Esophagus squamous epithelium (tissue), 5 donors: ENCODE results near the gene BTBD3. TPM values are rescaled to one million over a fixed set of nuclear protein-coding genes. Genes with fewer than 3 reads are reported as not detected.

Experiments
- DNase-seq: peaks from one replicate; lab custom pipeline; 2025; lab: John Stamatoyannopoulos, UW
- H3K27ac ChIP-seq, 4 donors: fragments of 200-600 bp; sonication (generic); one replicate each; pipeline ENCODE4 v1.5.1; 2016 to 2019; ENCODE audit warnings: mild to moderate bottlenecking in 1 of 4
- H3K27me3 ChIP-seq, 4 donors: fragments of 200-600 bp; sonication (generic); 1 replicate in 3 of 4; 2 replicates in 1 of 4; pipeline versions ENCODE4 v1.5.1 to v1.6.0; 2017 to 2021; ENCODE audit warnings: antibody characterized with exemption in 1 of 4
- H3K36me3 ChIP-seq, 3 donors: fragments of 200-600 bp; sonication (generic); one replicate each; pipeline ENCODE4 v1.5.1; 2016 to 2019
- H3K4me1 ChIP-seq, 3 donors: fragments of 200-600 bp; sonication (generic); one replicate each; pipeline ENCODE4 v1.5.1; 2017 to 2019
- H3K4me3 ChIP-seq, 4 donors: fragments of 200-600 bp; sonication (generic); 1 replicate in 3 of 4; 2 replicates in 1 of 4; pipeline ENCODE4 v1.5.1; 2016 to 2019; ENCODE audit warnings: mild to moderate bottlenecking in 2 of 4, moderate library complexity in 1 of 4
- H3K9me3 ChIP-seq, 3 donors: fragments of 200-600 bp; sonication (generic); one replicate each; pipeline ENCODE4 v1.5.1; 2016 to 2019
- POLR2A ChIP-seq, 4 donors: fragments of 450-650 bp; IDR thresholded peaks; one replicate each; pipeline ENCODE4 v1.6.1; 2017; ENCODE audit warnings: antibody characterized with exemption in 4 of 4, mild to moderate bottlenecking in 4 of 4, moderate library complexity in 3 of 4
- WGBS, 2 donors: methylation state at CpG; one replicate each; pipeline ENCODE4 v1.1.5; 2018; 5-methylcytosine and 5-hydroxymethylcytosine counted together
- intact Hi-C: fragments of 100-400 bp; cut with DNase I; formaldehyde crosslinking; loops from one replicate; pipeline ENCODE4 v1.15.0; 2022
- total RNA-seq, 4 donors: library from RNA; depleted of rRNA; stranded (reverse); fragments of >200 nt; gene quantifications; one replicate each; pipeline ENCODE4 v1.1.0, GENCODE V29; 2016
- TF ChIP-seq, protein P1 (sequence below), 6 experiments: fragments of 450-650 bp in 4 of 6; fragments of 200-600 bp in 2 of 6; sonication (generic) in 2 of 6; IDR thresholded peaks; one replicate each; pipeline ENCODE4 v1.5.1; 2016 to 2019; ENCODE audit warnings: antibody characterized with exemption in 6 of 6, mild to moderate bottlenecking in 4 of 6, moderate library complexity in 4 of 6
- donor health status: DM: yes; HTN: yes; CAD: no.

The BTBD3 gene
- total RNA-seq, result 10 to 100 TPM; 12.4 to 24.0 (median 15.9) TPM

GRCh38 chr20:11917663-11918062, at the start of gene BTBD3:
BTBD3 (plus strand) TSS chr20:11917893; CDS start chr20:11918276, 383 bp downstream.
- Histone ChIP-seq H3K4me3 (peak within 1 kb of the TSS; percentile 11 to 54 (median 30)), H3K27me3 (no peaks in the 10 kb centered on the region), H3K4me1 (peaks cover 2 to 78% (median 29%) of the 10 kb centered on the region in 3 donors), H3K36me3 (peaks cover 0 to 5% (median 0%) of the 10 kb centered on the region in 3 donors), H3K27ac (peak within 1 kb of the TSS; percentile 1 to 71 (median 45)), H3K9me3 (no peaks in the 10 kb centered on the region)
- no peak for DNase-seq
- WGBS, 2 donors, result 5 to 13% methylated on average over 4 of the region's 4 CpGs
- intact Hi-C loops, result no loop called here
- TF ChIP-seq, protein P1, sequence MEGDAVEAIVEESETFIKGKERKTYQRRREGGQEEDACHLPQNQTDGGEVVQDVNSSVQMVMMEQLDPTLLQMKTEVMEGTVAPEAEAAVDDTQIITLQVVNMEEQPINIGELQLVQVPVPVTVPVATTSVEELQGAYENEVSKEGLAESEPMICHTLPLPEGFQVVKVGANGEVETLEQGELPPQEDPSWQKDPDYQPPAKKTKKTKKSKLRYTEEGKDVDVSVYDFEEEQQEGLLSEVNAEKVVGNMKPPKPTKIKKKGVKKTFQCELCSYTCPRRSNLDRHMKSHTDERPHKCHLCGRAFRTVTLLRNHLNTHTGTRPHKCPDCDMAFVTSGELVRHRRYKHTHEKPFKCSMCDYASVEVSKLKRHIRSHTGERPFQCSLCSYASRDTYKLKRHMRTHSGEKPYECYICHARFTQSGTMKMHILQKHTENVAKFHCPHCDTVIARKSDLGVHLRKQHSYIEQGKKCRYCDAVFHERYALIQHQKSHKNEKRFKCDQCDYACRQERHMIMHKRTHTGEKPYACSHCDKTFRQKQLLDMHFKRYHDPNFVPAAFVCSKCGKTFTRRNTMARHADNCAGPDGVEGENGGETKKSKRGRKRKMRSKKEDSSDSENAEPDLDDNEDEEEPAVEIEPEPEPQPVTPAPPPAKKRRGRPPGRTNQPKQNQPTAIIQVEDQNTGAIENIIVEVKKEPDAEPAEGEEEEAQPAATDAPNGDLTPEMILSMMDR (IDR thresholded peaks at IDR 0.05), result peak in 1 of 6 experiments; percentile 13
- peak in 1 of 4 donors; percentile 60 for TF ChIP-seq POLR2A (IDR thresholded peaks at IDR 0.05)

DNA sequence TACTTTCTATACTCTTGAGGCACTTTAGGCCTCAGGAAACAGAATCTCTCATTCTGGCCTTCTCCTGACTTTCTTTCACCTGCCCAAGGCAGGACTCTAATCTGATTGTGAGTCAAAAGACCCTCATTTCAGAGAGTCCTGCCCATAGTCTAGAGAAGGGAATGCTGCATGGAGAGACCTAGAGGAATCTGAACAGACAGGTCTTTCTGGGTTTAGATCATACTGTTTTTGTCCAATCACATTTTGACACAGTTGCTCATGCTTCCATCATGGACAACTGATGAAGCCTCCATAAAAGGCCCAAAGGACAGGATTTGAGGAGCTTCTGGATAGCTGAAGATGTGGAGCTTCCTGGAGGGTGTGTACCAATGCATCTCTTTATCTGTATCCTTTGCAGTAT, 48.1 kb upstream of the BTBD3 start:
- no peaks in the 10 kb centered on the region for H3K27me3 ChIP-seq
- no peak for DNase-seq
- H3K9me3 ChIP-seq, result no peaks in the 10 kb centered on the region
- intact Hi-C loops, result no loop called here
- no peaks in the 10 kb centered on the region for H3K4me1 ChIP-seq
- no peak overlapping the region for H3K4me3 ChIP-seq
- TF ChIP-seq, protein P1 (IDR thresholded peaks at IDR 0.05), result no peak
- TF ChIP-seq POLR2A (IDR thresholded peaks at IDR 0.05), result no peak
- no peak overlapping the region for H3K27ac ChIP-seq
- no peaks in the 10 kb centered on the region for H3K36me3 ChIP-seq

DNA sequence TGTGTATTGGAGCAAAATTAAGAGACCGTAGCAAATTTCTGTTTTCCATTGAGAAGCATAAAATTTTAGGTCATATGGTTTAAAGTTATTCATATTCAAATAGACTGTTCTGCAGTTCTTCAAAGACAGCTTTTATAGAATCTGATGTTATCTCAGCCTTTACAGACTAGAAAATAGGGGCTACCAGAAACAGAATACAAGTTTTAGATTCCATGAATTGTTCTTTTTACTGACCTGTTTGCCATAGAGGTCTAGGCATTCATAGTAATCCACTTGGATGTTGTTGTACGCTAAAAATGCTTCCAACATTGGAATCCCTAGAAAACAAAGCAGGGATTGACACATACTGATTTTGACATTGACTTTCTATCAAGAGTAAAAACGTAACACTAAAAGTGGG, 47.3 kb upstream of the BTBD3 start:
- H3K9me3 ChIP-seq, result no peaks in the 10 kb centered on the region
- intact Hi-C loops, result no loop called here
- H3K27me3 ChIP-seq, result no peaks in the 10 kb centered on the region
- H3K4me1 ChIP-seq, result no peaks in the 10 kb centered on the region
- H3K4me3 ChIP-seq, result no peak overlapping the region
- TF ChIP-seq, protein P1 (IDR thresholded peaks at IDR 0.05), result no peak
- H3K27ac ChIP-seq, result no peak overlapping the region
- WGBS, 2 donors, result 50 to 53% methylated on average over 3 of the region's 3 CpGs
- no peak for DNase-seq
- H3K36me3 ChIP-seq, result no peaks in the 10 kb centered on the region

DNA sequence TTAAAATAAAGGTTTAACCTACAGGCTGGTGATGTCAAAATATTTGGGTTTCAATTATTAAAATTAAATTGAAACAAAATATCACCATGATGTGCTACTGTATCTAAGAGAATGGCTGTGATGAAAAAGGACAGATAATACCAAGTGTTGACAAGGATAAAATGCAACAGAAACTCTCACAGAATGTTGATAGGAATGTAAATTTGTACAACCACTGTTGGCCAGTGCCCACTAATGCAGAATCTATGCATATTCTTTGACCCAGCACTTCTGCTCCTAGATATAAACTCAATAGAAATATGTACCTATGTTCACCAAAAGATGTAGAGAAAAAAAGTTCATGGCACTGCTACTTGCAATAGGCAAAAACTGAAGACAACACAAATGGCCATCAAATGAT, 41.1 kb upstream of the BTBD3 start:
- no peaks in the 10 kb centered on the region for H3K36me3 ChIP-seq
- intact Hi-C loops, result no loop called here
- no peak overlapping the region for H3K27ac ChIP-seq
- H3K4me3 ChIP-seq, result no peak overlapping the region
- no peaks in the 10 kb centered on the region for H3K4me1 ChIP-seq
- TF ChIP-seq, protein P1 (IDR thresholded peaks at IDR 0.05), result no peak
- TF ChIP-seq POLR2A (IDR thresholded peaks at IDR 0.05), result no peak
- H3K27me3 ChIP-seq, result no peaks in the 10 kb centered on the region
- H3K9me3 ChIP-seq, result no peaks in the 10 kb centered on the region
- no peak for DNase-seq

DNA sequence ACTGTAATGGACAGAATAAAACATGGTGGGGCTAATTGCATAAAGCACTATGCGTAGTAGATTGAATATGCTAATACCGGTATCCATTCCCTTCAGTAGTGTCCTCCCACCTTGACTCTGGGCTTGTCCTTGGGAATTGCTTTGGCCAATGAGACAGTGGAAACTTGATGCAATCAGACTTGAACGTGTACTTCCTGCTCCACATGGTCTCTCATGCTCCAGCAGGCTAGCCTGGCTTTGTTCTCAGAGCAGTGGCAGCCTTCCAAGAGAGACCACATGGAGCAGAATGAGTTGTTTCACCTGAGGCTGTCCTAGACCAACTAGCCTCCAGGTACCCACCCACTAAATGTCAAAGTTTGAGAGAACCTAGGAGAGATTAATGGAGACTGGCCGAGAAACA, 37.0 kb upstream of the BTBD3 start:
- Histone ChIP-seq H3K27ac (no peak overlapping the region), H3K4me1 (no peaks in the 10 kb centered on the region), H3K9me3 (no peaks in the 10 kb centered on the region), H3K27me3 (no peaks in the 10 kb centered on the region), H3K4me3 (no peak overlapping the region), H3K36me3 (no peaks in the 10 kb centered on the region)
- WGBS, 2 donors, result 51 to 62% methylated on average over 4 of the region's 4 CpGs
- intact Hi-C loops, result no loop called here
- no peak for DNase-seq
- TF ChIP-seq, protein P1 (IDR thresholded peaks at IDR 0.05), result no peak
